ENCODE data around the gene LEMD3.

Gene LEMD3

DNA sequence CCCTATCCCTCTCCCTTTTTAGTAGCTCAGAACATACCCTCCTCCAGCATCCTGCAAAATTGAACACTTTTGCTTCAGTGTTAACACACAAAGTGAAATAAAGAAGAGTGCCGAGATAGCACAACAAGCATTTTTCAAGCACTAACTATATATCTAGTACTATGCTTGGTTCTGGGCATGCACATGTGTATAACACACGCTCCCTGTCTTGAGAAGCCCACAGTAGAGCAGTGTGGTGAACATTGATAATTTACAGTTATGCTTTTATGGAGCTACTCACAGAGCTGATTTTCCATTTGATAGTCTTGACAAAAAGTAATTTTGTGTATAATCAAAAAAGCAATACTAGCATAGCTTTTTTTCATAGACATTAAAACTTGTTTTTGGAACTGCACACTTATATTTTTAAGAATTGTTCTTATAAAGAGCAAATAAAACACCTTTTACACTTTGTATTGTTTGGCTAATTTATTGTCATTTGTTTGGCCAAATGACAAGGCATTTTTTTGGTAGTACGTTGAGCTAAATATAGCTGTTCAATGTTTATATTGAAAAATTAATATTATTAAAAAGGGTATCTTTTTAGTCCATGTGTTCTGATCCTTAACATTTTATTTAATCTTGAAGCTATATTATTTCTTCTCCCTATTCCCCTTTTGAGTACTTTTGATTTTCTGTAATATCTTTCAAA is 39.7 kb downstream of the LEMD3 start:
- DNase-seq, result no peak

DNA sequence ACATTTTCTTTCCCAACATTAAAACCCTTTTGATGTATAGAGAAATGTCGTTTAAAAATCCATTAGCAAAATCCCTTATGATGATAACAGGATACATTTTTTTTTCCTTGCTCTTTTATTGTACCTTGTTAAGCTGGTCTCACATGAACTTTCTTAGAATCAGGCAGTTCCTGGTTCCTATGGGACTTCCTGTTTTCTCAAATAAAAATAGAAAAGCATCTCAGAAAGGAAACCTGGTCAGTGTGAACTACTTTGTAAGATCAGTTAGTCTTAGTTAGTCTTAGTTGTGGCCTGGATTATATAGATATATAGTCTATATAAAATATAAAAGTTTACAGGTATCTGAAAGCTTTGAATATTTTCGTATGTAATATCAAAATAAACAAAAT is 40.3 kb downstream of the LEMD3 start:
- DNase-seq, result no peak

DNA sequence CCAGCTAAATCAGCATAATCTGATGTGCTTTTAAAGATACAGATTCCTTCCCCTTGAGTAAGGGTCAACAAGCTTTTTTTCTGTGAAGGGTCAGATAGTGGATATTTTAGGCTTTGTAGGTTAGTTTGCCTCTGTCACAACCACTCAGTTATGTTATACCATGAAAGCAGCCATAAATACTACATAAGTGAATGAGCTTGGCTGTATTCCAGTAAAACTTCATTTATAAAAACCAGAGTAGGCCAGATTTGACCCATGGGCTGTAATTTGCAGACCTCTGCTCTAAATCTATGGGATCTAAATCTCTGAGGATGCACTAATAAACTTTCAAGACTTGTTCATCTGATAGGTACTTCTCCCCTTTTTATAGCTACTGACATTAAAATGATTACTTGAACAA is 47.7 kb downstream of the LEMD3 start:
- DNase-seq, result no peak

- no peak for DNase-seq
Observed at GRCh38 chr12:65220761-65221160, 51.4 kb downstream of the LEMD3 start.

DNA sequence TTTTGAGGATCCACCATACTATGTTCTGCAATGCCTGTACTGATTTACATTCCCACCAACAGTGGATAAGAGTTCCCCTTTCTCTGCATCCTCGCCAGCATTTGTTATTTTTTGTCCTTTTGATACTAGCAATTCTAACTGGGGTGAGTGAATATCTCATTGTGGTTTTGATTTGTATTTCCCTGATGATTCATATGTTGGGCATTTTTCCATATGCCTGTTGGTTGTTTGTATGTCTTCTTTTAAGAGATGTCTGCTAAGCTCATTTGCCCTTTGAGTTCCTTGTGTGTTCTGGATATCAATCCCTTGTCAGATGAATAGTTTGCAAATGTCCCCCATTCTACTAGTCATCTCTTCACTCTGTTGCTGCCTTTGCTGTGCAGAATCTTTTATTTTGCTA is 60.1 kb downstream of the LEMD3 start:
- DNase-seq, result no peak

- DNase-seq, result no peak
Observed at GRCh38 chr12:65232476-65233077, 63.2 kb downstream of the LEMD3 start.

GRCh38 chr12:65237153-65237552 is 67.8 kb downstream of the LEMD3 start:
- no peak for DNase-seq

DNA sequence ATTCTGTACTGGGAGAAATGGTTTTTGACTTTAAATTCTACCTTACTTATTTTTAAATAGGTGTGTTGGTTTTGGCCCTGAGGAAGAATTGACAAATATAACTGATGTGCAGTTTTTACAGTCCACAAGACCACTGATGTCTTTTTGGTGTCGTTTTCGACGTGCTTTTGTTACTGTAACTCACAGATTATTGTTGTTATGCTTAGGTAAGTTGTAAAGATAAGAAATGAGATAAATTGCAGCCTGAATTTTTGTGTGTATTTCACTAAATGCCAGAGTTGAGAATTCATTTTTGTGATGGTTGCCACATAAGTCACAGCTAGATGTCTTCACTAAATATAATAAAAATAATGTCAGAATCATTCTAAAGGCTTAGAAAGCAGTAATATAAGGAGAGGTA is 69.2 kb downstream of the LEMD3 start:
- DNase-seq, result no peak

GRCh38 chr12:65248656-65249633 is 79.6 kb downstream of the LEMD3 start:
- no peak for DNase-seq

- DNase-seq, result no peak
Observed at GRCh38 chr12:65252515-65252914, 83.1 kb downstream of the LEMD3 start.

DNA sequence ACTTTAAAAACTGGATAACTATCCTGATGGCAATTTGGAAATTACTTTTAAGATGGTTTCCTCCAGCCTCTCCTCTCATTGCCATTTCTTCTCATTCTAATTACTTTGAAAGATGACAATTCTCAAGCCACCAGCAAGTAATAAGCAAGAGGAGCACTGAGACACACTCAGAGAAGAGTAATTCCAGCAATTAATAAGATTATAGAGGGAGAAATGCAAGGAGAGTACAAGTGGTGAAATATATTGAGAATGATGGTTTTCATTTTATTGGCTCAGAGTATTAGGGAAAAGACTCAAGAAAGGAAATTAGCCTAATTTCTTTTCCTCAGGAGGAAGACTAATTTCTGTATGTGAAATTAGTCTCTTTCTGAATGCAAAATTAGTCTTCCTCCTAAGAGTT is 88.6 kb downstream of the LEMD3 start:
- no peak for DNase-seq

- DNase-seq, result no peak
Observed at GRCh38 chr12:65259501-65259900, 90.1 kb downstream of the LEMD3 start.

- no peak for DNase-seq
Observed at GRCh38 chr12:65263777-65264176, 94.4 kb downstream of the LEMD3 start.

DNA sequence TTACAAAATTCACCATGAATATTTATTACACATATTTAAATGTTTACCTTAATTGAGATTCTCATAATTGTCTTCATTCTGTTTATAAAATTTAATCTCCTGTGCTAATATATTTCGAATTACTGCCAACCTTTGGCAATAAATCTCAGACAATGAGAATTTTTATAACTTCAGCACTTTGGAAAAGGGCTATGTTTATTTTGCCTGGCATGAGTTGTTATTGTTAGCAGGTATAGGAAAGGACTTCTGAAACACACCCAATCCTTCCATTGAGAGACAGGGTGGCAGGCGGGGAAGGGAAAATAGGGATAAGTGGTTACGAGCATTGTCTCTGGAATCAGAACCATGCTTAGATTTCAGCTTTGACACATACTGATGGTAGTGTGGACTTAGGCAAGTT is 97.0 kb downstream of the LEMD3 start:
- no peak for DNase-seq

DNA sequence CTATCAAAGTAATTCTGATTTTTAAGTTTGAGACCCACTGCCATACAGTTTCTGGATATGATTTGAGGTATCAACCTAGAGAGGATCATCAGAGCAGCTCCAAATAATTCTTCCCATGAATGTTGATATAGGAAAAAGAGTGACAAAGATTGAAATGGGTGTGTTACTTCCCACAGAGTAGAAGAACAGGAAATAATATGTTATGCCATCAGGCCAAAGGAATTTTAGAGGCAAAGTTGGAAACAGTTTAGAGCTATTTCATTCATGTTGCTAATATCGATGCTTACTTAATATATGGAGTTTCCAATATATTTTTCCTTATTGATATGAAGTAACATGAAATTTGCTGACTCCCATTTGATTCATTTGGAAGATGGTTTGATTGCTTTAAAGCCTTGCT is 100.2 kb downstream of the LEMD3 start:
- no peak for DNase-seq

DNA sequence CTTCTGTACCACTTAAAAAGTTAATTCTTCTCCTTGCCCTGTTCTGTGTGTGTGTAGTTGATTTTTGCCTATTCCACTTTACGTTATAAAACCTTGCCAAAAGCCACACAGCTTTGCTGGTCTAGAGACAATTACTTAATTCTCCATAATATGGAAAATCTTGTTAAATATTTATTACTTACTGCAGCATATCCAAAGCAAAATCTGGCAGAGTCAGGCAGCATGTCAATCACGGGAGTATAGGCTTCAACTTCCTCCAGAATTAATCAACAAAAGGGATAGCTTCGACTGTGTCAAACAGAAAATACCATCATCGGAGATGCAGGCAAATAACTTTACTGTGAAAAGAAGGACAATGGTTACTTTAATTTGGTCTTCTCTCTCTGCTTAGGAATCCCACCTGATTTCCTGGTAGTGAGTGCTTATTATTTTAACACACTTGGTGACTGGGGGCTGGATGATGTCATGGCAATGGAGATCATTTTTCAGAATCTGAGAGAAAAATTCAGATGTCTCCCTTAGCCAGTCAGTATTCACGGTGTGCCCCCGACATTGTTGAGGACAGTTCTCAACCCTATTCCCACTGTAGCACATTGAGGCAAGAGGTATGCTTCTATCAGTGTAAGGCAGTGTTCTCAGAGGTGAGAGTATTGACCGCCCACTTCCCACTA is 105.4 kb downstream of the LEMD3 start:
- no peak for DNase-seq

GRCh38 chr12:65275627-65276026 is 106.2 kb downstream of the LEMD3 start:
- DNase-seq, result no peak

GRCh38 chr12:65276916-65277530 is 107.6 kb downstream of the LEMD3 start:
- DNase-seq, result no peak

GRCh38 chr12:65277994-65278575 is 108.7 kb downstream of the LEMD3 start:
- DNase-seq, result no peak

DNA sequence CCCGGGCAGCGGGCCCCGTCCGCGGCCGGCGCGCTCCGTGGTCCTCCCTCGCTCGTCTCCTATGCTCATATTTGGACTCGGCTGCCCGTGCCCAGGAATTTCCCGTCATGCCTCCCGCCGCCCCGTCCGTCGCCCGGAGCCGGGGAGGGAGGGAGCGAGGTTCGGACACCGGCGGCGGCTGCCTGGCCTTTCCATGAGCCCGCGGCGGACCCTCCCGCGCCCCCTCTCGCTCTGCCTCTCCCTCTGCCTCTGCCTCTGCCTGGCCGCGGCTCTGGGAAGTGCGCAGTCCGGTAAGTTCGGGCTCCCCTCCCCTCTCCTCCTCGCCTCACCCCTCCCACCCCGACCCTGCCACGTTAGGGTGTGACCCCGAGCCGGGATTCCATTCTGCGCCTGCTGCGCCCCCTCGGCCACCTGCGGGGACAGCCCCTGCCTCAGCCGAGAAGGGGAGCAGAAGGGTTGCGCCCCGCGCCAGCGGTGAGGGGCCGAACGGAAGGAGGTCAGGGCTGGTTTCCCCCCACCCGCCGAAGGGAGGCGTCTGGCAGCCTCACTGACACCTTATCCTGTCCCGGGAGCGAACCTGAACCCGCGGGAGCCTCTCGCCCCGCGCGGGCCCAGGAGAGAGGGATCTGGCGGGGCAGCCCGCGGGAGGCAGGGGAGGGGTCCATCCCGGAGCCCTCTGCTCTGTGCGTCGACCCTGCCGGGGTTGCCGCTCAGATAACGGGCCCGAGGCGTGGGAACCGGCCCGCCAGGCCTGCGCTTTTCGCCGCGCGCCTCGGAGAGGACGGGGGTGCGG is 109.4 kb downstream of the LEMD3 start, which contains the start of gene MSRB3:
TSS of gene MSRB3 (plus strand) at position 108 of the 793 bp plus-strand sequence. CDS start 29,897 bp downstream, outside the sequence.
- no peak for DNase-seq
